H9 (cell line): Measurements from ENCODE around the gene EGFR. TPM values are rescaled to one million over a fixed set of nuclear protein-coding genes. Genes with fewer than 3 reads are reported as not detected.

ENCODE experiments used
- DNase-seq: peaks from one replicate; pipeline ENCODE4 v3.0.0-alpha.2; 2017
- H2AFZ ChIP-seq: one replicate; pipeline ENCODE4 v1.6.1; 2013; ENCODE audit warnings: mild to moderate bottlenecking, low read length, control low read depth, moderate library complexity
- H2AK5ac ChIP-seq: 2 replicates; pipeline ENCODE4 v1.6.1; 2013; ENCODE audit warnings: low read length, control low read depth, mixed read lengths; ENCODE audit not compliant: insufficient read length
- H2BK120ac ChIP-seq: one replicate; pipeline ENCODE4 v1.6.1; 2013; ENCODE audit warnings: low read depth, mild to moderate bottlenecking, low read length, control low read depth, inconsistent platforms; ENCODE audit not compliant: poor library complexity, severe bottlenecking
- H2BK12ac ChIP-seq: 2 replicates; pipeline ENCODE4 v1.6.1; 2013; ENCODE audit warnings: low read length, control low read depth, mixed read lengths, low read depth; ENCODE audit not compliant: insufficient read length
- H2BK15ac ChIP-seq: 2 replicates; pipeline ENCODE4 v1.6.1; 2013; ENCODE audit warnings: low read depth, low read length, control low read depth
- H2BK20ac ChIP-seq: one replicate; pipeline ENCODE4 v1.6.1; 2013; ENCODE audit warnings: low read depth, mild to moderate bottlenecking, low read length, control low read depth, inconsistent platforms; ENCODE audit not compliant: poor library complexity, severe bottlenecking
- H2BK5ac ChIP-seq: 2 replicates; pipeline ENCODE4 v1.6.1; 2013; ENCODE audit warnings: low read length, control low read depth, mixed read lengths; ENCODE audit not compliant: insufficient read length
- H3K14ac ChIP-seq: 2 replicates; pipeline ENCODE4 v1.6.1; 2013; ENCODE audit warnings: low read length, control low read depth; ENCODE audit not compliant: insufficient read depth
- H3K18ac ChIP-seq: 2 replicates; pipeline ENCODE4 v1.6.1; 2013; ENCODE audit warnings: low read depth, mild to moderate bottlenecking, mixed read lengths, low read length, control low read depth; ENCODE audit not compliant: insufficient read length
- H3K23ac ChIP-seq: 2 replicates; pipeline ENCODE4 v1.6.1; 2013; ENCODE audit warnings: low read length, control low read depth, mixed read lengths, low read depth; ENCODE audit not compliant: insufficient read length
- H3K23me2 ChIP-seq: 2 replicates; pipeline ENCODE4 v1.6.1; 2013; ENCODE audit warnings: low read depth, mild to moderate bottlenecking, mixed read lengths, low read length, control low read depth; ENCODE audit not compliant: insufficient read length, poor library complexity, severe bottlenecking
- H3K27ac ChIP-seq: 2 replicates; pipeline ENCODE4 v1.5.1; 2013; ENCODE audit warnings: low read length, control low read depth, mixed read lengths, low read depth; ENCODE audit not compliant: insufficient read length
- H3K27me3 ChIP-seq: 2 replicates; pipeline ENCODE4 v1.6.1; 2013; ENCODE audit warnings: low read length, control low read depth, inconsistent platforms; ENCODE audit not compliant: insufficient read depth
- H3K4ac ChIP-seq: 2 replicates; pipeline ENCODE4 v1.6.1; 2013; ENCODE audit warnings: low read depth, mild to moderate bottlenecking, control low read depth, inconsistent platforms, low read length, moderate library complexity
- H3K4me1 ChIP-seq: 2 replicates; pipeline ENCODE4 v1.6.1; 2013; ENCODE audit warnings: low read length, control low read depth, inconsistent platforms; ENCODE audit not compliant: insufficient read depth
- H3K4me2 ChIP-seq: 2 replicates; pipeline ENCODE4 v1.6.1; 2013; ENCODE audit warnings: low read length, control low read depth, mixed read lengths; ENCODE audit not compliant: insufficient read length, insufficient read depth
- H3K56ac ChIP-seq: 2 replicates; pipeline ENCODE4 v1.6.1; 2013; ENCODE audit warnings: low read depth, mild to moderate bottlenecking, mixed read lengths, low read length, control low read depth; ENCODE audit not compliant: insufficient read length
- H3K79me1 ChIP-seq: 2 replicates; pipeline ENCODE4 v1.6.1; 2013; ENCODE audit warnings: low read depth, mild to moderate bottlenecking, moderate library complexity, low read length, control low read depth, inconsistent platforms; ENCODE audit not compliant: insufficient read depth, poor library complexity, severe bottlenecking
- H3K79me2 ChIP-seq: 2 replicates; pipeline ENCODE4 v1.6.1; 2013; ENCODE audit warnings: low read length, control low read depth, inconsistent platforms; ENCODE audit not compliant: insufficient read depth
- H3K9ac ChIP-seq: 2 replicates; pipeline ENCODE4 v1.6.1; 2013; ENCODE audit warnings: low read length, control low read depth, mixed read lengths; ENCODE audit not compliant: insufficient read length; ENCODE audit errors: extremely low read depth
- H3K9me3 ChIP-seq: one replicate; pipeline ENCODE4 v1.6.1; 2013; ENCODE audit warnings: low read depth, low read length, inconsistent platforms; ENCODE audit not compliant: control insufficient read depth
- H3T11ph ChIP-seq: one replicate; pipeline ENCODE4 v1.6.1; 2013; ENCODE audit warnings: mild to moderate bottlenecking, low read length, control low read depth, inconsistent platforms
- H4K20me1 ChIP-seq: one replicate; pipeline ENCODE4 v1.6.1; 2013; ENCODE audit not compliant: control insufficient read depth, insufficient read length, insufficient read depth
- H4K5ac ChIP-seq: 2 replicates; pipeline ENCODE4 v1.6.1; 2013; ENCODE audit warnings: low read depth, mild to moderate bottlenecking, mixed read lengths, low read length, control low read depth; ENCODE audit not compliant: insufficient read length
- H4K8ac ChIP-seq: replicated peaks from 2 replicates; pipeline ENCODE4 v1.6.1; 2013; ENCODE audit warnings: low read length, control low read depth, mixed read lengths, low read depth; ENCODE audit not compliant: insufficient read length
- H4K91ac ChIP-seq: 2 replicates; pipeline ENCODE4 v1.6.1; 2013; ENCODE audit warnings: low read depth, mild to moderate bottlenecking, moderate library complexity, mixed read lengths, low read length, control low read depth; ENCODE audit not compliant: insufficient read length
- H3K27ac Mint-ChIP-seq, 3 experiments: 2 replicates in 2 of 3; 3 replicates in 1 of 3; pipeline ENCODE4 v1.8.0; 2020 to 2021; ENCODE audit warnings: mixed read lengths in 3 of 3, mild to moderate bottlenecking in 1 of 3, moderate library complexity in 1 of 3
- H3K27me3 Mint-ChIP-seq: 2 replicates; pipeline ENCODE4 v1.8.0; 2021; ENCODE audit warnings: low read depth, mild to moderate bottlenecking, moderate library complexity, mixed read lengths
- H3K36me3 Mint-ChIP-seq, 3 experiments: 2 replicates in 2 of 3; 3 replicates in 1 of 3; pipeline ENCODE4 v1.8.0; 2020 to 2021; ENCODE audit warnings: low read depth in 3 of 3, mixed read lengths in 3 of 3; ENCODE audit not compliant: insufficient read depth in 1 of 3
- H3K4me1 Mint-ChIP-seq, 2 experiments: 2 replicates each; pipeline ENCODE4 v1.8.0; 2020; ENCODE audit warnings: mixed read lengths in 2 of 2
- H3K4me3 Mint-ChIP-seq, 2 experiments: 2 replicates in 1 of 2; 3 replicates in 1 of 2; pipeline ENCODE4 v1.8.0; 2020 to 2021; ENCODE audit warnings: mild to moderate bottlenecking in 2 of 2, mixed read lengths in 2 of 2, moderate library complexity in 1 of 2
- H3K9me3 Mint-ChIP-seq, 2 experiments: 2 replicates in 1 of 2; 3 replicates in 1 of 2; pipeline ENCODE4 v1.8.0; 2020; ENCODE audit warnings: mild to moderate bottlenecking in 2 of 2, mixed read lengths in 2 of 2, moderate library complexity in 1 of 2
- WGBS: extraction: QIAGEN DNeasy Blood & Tissue Kit; methylation state at CpG from one replicate; pipeline ENCODE4 v1.1.7; 2013; ENCODE audit warnings: missing lambda C conversion rate, low lambda C conversion rate, mixed read lengths; ENCODE audit not compliant: insufficient read length; ENCODE audit errors: extremely low coverage; 5-methylcytosine and 5-hydroxymethylcytosine counted together
- total RNA-seq: library from RNA; stranded (reverse); gene quantifications from 2 replicates; pipeline ENCODE4 v1.2.1, GENCODE V29; 2021
- TF ChIP-seq, protein P1 (sequence below): fragments of 200-600 bp; sonication (generic); conservative IDR thresholded peaks from 3 replicates; pipeline ENCODE4 v1.8.0; 2021; ENCODE audit warnings: antibody characterized with exemption, mild to moderate bottlenecking

EGFR gene
- total RNA-seq, 1 experiment from 2014 or later = 3.3 TPM

DNA sequence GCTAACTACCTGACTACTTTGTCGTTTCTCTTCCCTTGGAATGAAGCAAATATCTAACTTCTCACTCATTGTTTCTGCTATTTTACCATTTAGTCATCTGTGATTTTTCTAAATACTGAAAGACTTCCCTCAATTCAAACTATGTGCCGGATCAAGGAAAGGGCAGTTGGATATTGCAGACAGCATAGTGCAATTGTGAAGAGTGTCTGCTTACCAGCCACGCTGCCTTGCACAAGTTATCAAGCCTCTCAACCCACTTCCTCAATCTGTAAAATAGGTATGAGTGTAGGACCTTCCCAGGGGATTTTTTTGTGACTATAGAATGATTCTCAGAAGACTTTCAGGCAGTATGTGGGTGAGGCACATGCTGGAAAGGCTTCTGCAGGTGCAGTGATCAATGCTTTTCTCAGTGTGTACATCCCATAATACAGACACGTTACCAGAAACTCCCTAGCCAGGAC, 54.3 kb downstream of the EGFR start:
- Histone ChIP-seq H3K18ac (no peak overlapping the region), H4K5ac (no peak overlapping the region), H3K27me3 (no peaks in the 10 kb centered on the region), H3K4me1 (no peaks in the 10 kb centered on the region), H3K9ac (no peak overlapping the region), H4K91ac (no peak overlapping the region), H3K9me3 (no peaks in the 10 kb centered on the region), H3K79me2 (no peaks in the 10 kb centered on the region), H4K8ac (no peak overlapping the region), H3T11ph (no peak overlapping the region), H2BK120ac (no peak overlapping the region), H3K4me2 (no peak overlapping the region), H2BK5ac (no peak overlapping the region), H3K23ac (no peak overlapping the region), H3K14ac (no peak overlapping the region), H3K23me2 (no peaks in the 10 kb centered on the region), H2BK12ac (no peak overlapping the region), H2AK5ac (no peak overlapping the region), H2BK20ac (no peak overlapping the region), H3K56ac (no peak overlapping the region), H4K20me1 (no peaks in the 10 kb centered on the region), H3K79me1 (no peaks in the 10 kb centered on the region), H2AFZ (no peak overlapping the region), H3K27ac (no peak overlapping the region), H2BK15ac (no peak overlapping the region), H3K4ac (no peak overlapping the region)
- TF ChIP-seq, protein P1, sequence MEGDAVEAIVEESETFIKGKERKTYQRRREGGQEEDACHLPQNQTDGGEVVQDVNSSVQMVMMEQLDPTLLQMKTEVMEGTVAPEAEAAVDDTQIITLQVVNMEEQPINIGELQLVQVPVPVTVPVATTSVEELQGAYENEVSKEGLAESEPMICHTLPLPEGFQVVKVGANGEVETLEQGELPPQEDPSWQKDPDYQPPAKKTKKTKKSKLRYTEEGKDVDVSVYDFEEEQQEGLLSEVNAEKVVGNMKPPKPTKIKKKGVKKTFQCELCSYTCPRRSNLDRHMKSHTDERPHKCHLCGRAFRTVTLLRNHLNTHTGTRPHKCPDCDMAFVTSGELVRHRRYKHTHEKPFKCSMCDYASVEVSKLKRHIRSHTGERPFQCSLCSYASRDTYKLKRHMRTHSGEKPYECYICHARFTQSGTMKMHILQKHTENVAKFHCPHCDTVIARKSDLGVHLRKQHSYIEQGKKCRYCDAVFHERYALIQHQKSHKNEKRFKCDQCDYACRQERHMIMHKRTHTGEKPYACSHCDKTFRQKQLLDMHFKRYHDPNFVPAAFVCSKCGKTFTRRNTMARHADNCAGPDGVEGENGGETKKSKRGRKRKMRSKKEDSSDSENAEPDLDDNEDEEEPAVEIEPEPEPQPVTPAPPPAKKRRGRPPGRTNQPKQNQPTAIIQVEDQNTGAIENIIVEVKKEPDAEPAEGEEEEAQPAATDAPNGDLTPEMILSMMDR = no peak
- Mint-ChIP-seq H3K27ac (no peak overlapping the region), H3K4me1 (peaks cover 0 to 3% of the 10 kb centered on the region in 2 experiments; a peak in 1 of 4 replicates), H3K9me3 (no peaks in the 10 kb centered on the region), H3K27me3 (no peaks in the 10 kb centered on the region; the same call in 1 of the 2 replicates), H3K36me3 (no peaks in the 10 kb centered on the region; a peak in 1 of 7 replicates), H3K4me3 (no peak overlapping the region)
- DNase-seq = no peak
- WGBS = no CpG with 5 or more reads among the region's 4 CpGs
